Fibroblast of lung (primary cell): ENCODE results near the gene SDC1.

Source experiments
- CTCF ChIP-seq, 2 donors: IDR thresholded peaks in 1 of 2; conservative IDR thresholded peaks in 1 of 2; 1 replicate in 1 of 2; 2 replicates in 1 of 2; pipeline ENCODE4 v1.5.1; 2011 to 2012; ENCODE audit warnings: low read length in 2 of 2, control low read depth in 1 of 2, inconsistent platforms in 1 of 2, low read depth in 1 of 2, mild to moderate bottlenecking in 1 of 2
- EZH2 ChIP-seq: IDR thresholded peaks from 2 replicates; pipeline ENCODE4 v1.5.1; 2012; ENCODE audit warnings: low read length, control low read depth, mild to moderate bottlenecking; ENCODE audit errors: missing control alignments

- no peak for TF ChIP-seq CTCF (conservative IDR thresholded peaks at IDR 0.05 in 1 of 2, IDR thresholded peaks at IDR 0.05 in 1 of 2; ENCODE audit: low read depth in 1 of 2, low read length in 2 of 2)
- TF ChIP-seq EZH2: no peak
Observed at GRCh38 chr2:20153131-20153851, 71.6 kb downstream of the SDC1 start.
